ENCODE measurements around the gene PLEKHG2. TPM values are rescaled to one million over a fixed set of nuclear protein-coding genes. Genes with fewer than 3 reads are reported as not detected.

Gene PLEKHG2
- total and polyA plus RNA-seq, 9 of the 15 experiments (the other 6 are each of a cell fraction or from before 2014, with no cell fraction given): 0.98 to 45.7 (median 9.8) TPM

GRCh38 chr19:39412100-39412866, at the start of gene PLEKHG2 (continued):
- peak; percentile 100 for TF ChIP-seq TBP (optimal IDR thresholded peaks at IDR 0.05; ENCODE audit: low read depth, low read length)
- 0 out of 2 replicates have a peak, but pooled peaks have one; percentile 40 for TF ChIP-seq TRIM28 (IDR thresholded peaks at IDR 0.05)
- no peak for TF ChIP-seq RBM39 (optimal IDR thresholded peaks at IDR 0.05; ENCODE audit: low read depth, low read length)
- peak in 1 of 2 experiments; percentile 98; a peak in 2 of 4 replicates for TF ChIP-seq SRF (CRISPR knock-in tag; IDR thresholded peaks at IDR 0.05)
- no peak for TF ChIP-seq ZNF436 (CRISPR knock-in tag; IDR thresholded peaks at IDR 0.05)
- no peak for TF ChIP-seq ZNF311 (CRISPR knock-in tag; IDR thresholded peaks at IDR 0.05)
- TF ChIP-seq RAD21 (CRISPR knock-in tag; conservative IDR thresholded peaks at IDR 0.05 in 1 of 2, IDR thresholded peaks at IDR 0.05 in 1 of 2): peak; percentile 45 to 59
- peak; percentile 87 to 97 for TF ChIP-seq ARNT (IDR thresholded peaks at IDR 0.05)
- TF ChIP-seq SPI1 (IDR thresholded peaks at IDR 0.05; ENCODE audit: borderline replicate concordance, low read depth, low read length): peak; percentile 79
- no peak; the same call in 1 of the 2 replicates for TF ChIP-seq ZBTB5 (IDR thresholded peaks at IDR 0.05)
- no peak for TF ChIP-seq FOXJ3 (CRISPR knock-in tag; IDR thresholded peaks at IDR 0.05)
- peak; percentile 86 for TF ChIP-seq JUND (IDR thresholded peaks at IDR 0.05; ENCODE audit: borderline replicate concordance, low read depth, low read length)
- peak; percentile 86; the same call in 2 of the 3 replicates for TF ChIP-seq JUND (tag; IDR thresholded peaks at IDR 0.05; ENCODE audit: borderline replicate concordance, low read depth, low read length)
- no peak for TF ChIP-seq MLLT1 (IDR thresholded peaks at IDR 0.05)
- no peak for TF ChIP-seq CC2D1A (IDR thresholded peaks at IDR 0.05)
- TF ChIP-seq MEF2A (IDR thresholded peaks at IDR 0.05; ENCODE audit: control insufficient read depth, low read depth, low read length): 0 out of 2 replicates have a peak, but pooled peaks have one; percentile 17
- no peak for TF ChIP-seq RBM25 (IDR thresholded peaks at IDR 0.05; ENCODE audit: low read depth, low read length, severe bottlenecking)
- no peak for TF ChIP-seq ZNF143 (CRISPR knock-in tag; IDR thresholded peaks at IDR 0.05)
- TF ChIP-seq EWSR1 (IDR thresholded peaks at IDR 0.05; ENCODE audit: borderline replicate concordance, low read depth, partially characterized antibody): no peak
- 0 out of 2 replicates have a peak, but pooled peaks have one; percentile 31 for TF ChIP-seq KLF16 (IDR thresholded peaks at IDR 0.05)
- no peak for TF ChIP-seq ZNF695 (CRISPR knock-in tag; IDR thresholded peaks at IDR 0.05)
- no peak; the same call in 1 of the 2 replicates for TF ChIP-seq MIER1 (IDR thresholded peaks at IDR 0.05; ENCODE audit: low read depth)
- TF ChIP-seq NFYB (IDR thresholded peaks at IDR 0.05; ENCODE audit: extremely low read depth, insufficient read length): peak; percentile 54
- TF ChIP-seq MCM2 (IDR thresholded peaks at IDR 0.05; ENCODE audit: low read depth): no peak
